22Rv1 (cell line): ENCODE measurements around the gene MAP2K4.

ENCODE experiments used
- CTCF ChIP-seq: fragments of 450-650 bp; IDR thresholded peaks from 2 replicates; pipeline ENCODE4 v1.5.1; 2017; ENCODE audit warnings: mild to moderate bottlenecking
- ZFX ChIP-seq: fragments of 450-650 bp; IDR thresholded peaks from 2 replicates; pipeline ENCODE4 v1.6.1; 2017; ENCODE audit warnings: antibody characterized with exemption, borderline replicate concordance

GRCh38 chr17:12040478-12040877, 19.8 kb downstream of the MAP2K4 start:
- no peak for TF ChIP-seq CTCF
- no peak for TF ChIP-seq ZFX
